ENCODE results near the gene PSTPIP1. TPM values are rescaled to one million over a fixed set of nuclear protein-coding genes. Genes with fewer than 3 reads are reported as not detected.

The PSTPIP1 gene
- total RNA-seq, 1 donor from 2014 or later, result not detected

DNA sequence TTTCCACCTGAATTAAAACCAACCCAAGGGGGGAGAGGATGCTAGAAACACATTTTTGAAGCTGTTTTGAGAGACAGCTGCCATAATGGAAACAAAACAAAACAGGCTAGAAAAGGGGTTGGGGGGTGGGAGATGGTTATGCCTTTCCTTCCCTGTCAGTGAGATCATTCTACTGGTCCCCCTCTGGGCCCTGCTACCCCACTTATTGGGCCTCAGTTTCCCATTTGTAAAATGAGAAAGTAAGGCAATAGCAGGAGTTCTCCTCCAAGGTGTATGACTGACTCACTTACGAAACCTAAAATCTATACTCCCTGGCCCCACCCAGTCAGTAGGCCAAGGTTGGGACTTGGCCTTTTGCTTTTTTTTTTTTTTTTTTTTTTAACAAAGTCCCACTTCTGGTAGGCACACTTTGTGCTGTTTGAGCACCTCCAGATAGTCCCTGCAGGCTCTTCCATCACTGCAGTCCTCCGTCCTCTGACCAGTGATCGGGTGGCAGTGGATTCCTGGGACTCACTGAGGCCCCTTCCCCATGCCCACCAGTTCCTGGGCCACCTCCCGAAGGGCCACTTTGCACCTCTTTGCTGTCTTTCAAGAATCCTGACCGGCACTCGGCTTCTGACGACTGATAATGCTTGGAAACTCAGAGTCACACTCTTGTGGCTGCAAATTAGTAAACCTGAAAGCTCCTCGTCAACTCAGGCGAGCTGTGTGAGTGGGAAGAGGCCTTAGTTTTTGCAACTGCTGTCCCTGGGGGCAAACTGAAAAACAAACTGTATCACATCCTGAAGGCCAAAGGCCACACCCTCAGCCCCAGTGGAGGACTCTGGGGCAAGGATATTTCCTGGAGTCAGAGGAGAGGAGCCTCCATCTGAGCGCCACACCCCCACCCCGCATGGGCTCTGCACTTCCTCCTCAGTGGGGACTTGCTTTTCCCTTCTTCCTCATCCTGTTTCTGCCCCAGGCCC lies 6.7 kb upstream of the PSTPIP1 start:
- no peak overlapping the region for H3K4me3 Mint-ChIP-seq (ENCODE audit: unreplicated experiment)
- Histone ChIP-seq H3K36me3 (ENCODE audit: insufficient read depth, low read length) (no peaks in the 10 kb centered on the region), H2AFZ (ENCODE audit: low read depth, low read length) (no peak overlapping the region), H3K9me3 (ENCODE audit: insufficient read depth, low read depth, low read length) (no peaks in the 10 kb centered on the region), H3K4me3 (ENCODE audit: insufficient read depth, low read depth, low read length) (no peak overlapping the region), H4K20me1 (ENCODE audit: insufficient read depth, low read length) (no peaks in the 10 kb centered on the region), H3K27ac (ENCODE audit: low read depth, low read length) (no peak overlapping the region), H3K9ac (ENCODE audit: low read length) (no peak overlapping the region), H3K4me1 (ENCODE audit: insufficient read depth, low read length) (no peaks in the 10 kb centered on the region), H3K27me3 (ENCODE audit: insufficient read depth, low read length) (no peaks in the 10 kb centered on the region), H3K4me2 (ENCODE audit: low read length) (no peak overlapping the region), H3K79me2 (ENCODE audit: insufficient read depth, low read length) (no peaks in the 10 kb centered on the region)
- DNase-seq (ENCODE audit: low read depth), result no peak
- H3K27me3 Mint-ChIP-seq (ENCODE audit: low read depth, unreplicated experiment), result peaks cover 22% of the 10 kb centered on the region
- H3K27ac Mint-ChIP-seq (ENCODE audit: unreplicated experiment), result no peak overlapping the region
- no peaks in the 10 kb centered on the region for H3K9me3 Mint-ChIP-seq (ENCODE audit: unreplicated experiment)
- H3K4me1 Mint-ChIP-seq (ENCODE audit: low read depth, unreplicated experiment), result no peaks in the 10 kb centered on the region
- TF ChIP-seq, protein P1, sequence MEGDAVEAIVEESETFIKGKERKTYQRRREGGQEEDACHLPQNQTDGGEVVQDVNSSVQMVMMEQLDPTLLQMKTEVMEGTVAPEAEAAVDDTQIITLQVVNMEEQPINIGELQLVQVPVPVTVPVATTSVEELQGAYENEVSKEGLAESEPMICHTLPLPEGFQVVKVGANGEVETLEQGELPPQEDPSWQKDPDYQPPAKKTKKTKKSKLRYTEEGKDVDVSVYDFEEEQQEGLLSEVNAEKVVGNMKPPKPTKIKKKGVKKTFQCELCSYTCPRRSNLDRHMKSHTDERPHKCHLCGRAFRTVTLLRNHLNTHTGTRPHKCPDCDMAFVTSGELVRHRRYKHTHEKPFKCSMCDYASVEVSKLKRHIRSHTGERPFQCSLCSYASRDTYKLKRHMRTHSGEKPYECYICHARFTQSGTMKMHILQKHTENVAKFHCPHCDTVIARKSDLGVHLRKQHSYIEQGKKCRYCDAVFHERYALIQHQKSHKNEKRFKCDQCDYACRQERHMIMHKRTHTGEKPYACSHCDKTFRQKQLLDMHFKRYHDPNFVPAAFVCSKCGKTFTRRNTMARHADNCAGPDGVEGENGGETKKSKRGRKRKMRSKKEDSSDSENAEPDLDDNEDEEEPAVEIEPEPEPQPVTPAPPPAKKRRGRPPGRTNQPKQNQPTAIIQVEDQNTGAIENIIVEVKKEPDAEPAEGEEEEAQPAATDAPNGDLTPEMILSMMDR (IDR thresholded peaks at IDR 0.05; ENCODE audit: insufficient read depth, low read depth, low read length), result no peak
- TF ChIP-seq EZH2 (IDR thresholded peaks at IDR 0.05; ENCODE audit: insufficient read depth, low read length), result no peak
- H3K36me3 Mint-ChIP-seq (ENCODE audit: low read depth, unreplicated experiment), result no peaks in the 10 kb centered on the region
- no peak for FAIRE-seq

- H3K27ac ChIP-seq (ENCODE audit: low read depth, low read length), result no peak overlapping the region
- FAIRE-seq (no peak), DNase-seq (ENCODE audit: low read depth) (no peak)
- Mint-ChIP-seq H3K9me3 (ENCODE audit: unreplicated experiment) (no peaks in the 10 kb centered on the region), H3K27me3 (ENCODE audit: low read depth, unreplicated experiment) (peaks cover 29% of the 10 kb centered on the region), H3K27ac (ENCODE audit: unreplicated experiment) (no peak overlapping the region), H3K36me3 (ENCODE audit: low read depth, unreplicated experiment) (no peaks in the 10 kb centered on the region), H3K4me3 (ENCODE audit: unreplicated experiment) (no peak overlapping the region), H3K4me1 (ENCODE audit: low read depth, unreplicated experiment) (no peaks in the 10 kb centered on the region)
- no peak overlapping the region for H3K4me2 ChIP-seq (ENCODE audit: low read length)
- H3K4me3 ChIP-seq (ENCODE audit: insufficient read depth, low read depth, low read length), result no peak overlapping the region
- H3K9me3 ChIP-seq (ENCODE audit: insufficient read depth, low read depth, low read length), result no peaks in the 10 kb centered on the region
- no peaks in the 10 kb centered on the region for H3K4me1 ChIP-seq (ENCODE audit: insufficient read depth, low read length)
- TF ChIP-seq, protein P1 (IDR thresholded peaks at IDR 0.05; ENCODE audit: insufficient read depth, low read depth, low read length), result no peak
- TF ChIP-seq EZH2 (IDR thresholded peaks at IDR 0.05; ENCODE audit: insufficient read depth, low read length), result no peak
- no peak overlapping the region for H2AFZ ChIP-seq (ENCODE audit: low read depth, low read length)
- H3K36me3 ChIP-seq (ENCODE audit: insufficient read depth, low read length), result no peaks in the 10 kb centered on the region
- no peak overlapping the region for H3K9ac ChIP-seq (ENCODE audit: low read length)
- no peaks in the 10 kb centered on the region for H3K79me2 ChIP-seq (ENCODE audit: insufficient read depth, low read length)
- no peaks in the 10 kb centered on the region for H4K20me1 ChIP-seq (ENCODE audit: insufficient read depth, low read length)
- no peaks in the 10 kb centered on the region for H3K27me3 ChIP-seq (ENCODE audit: insufficient read depth, low read length)
Observed at GRCh38 chr15:76988867-76989780, 5.8 kb upstream of the PSTPIP1 start.
